ENCODE data around the gene PDXK. TPM values are rescaled to one million over a fixed set of nuclear protein-coding genes. Genes with fewer than 3 reads are reported as not detected.

The PDXK gene
- total and polyA plus RNA-seq, 9 of the 15 experiments (the other 6 are each of a cell fraction or from before 2014, with no cell fraction given): 5.6 to 162 (median 76.5) TPM

- TF ChIP-seq C11orf30 (IDR thresholded peaks at IDR 0.05; ENCODE audit: low read depth): peak; percentile 19; the same call in 1 of the 2 replicates
- TF ChIP-seq ZNF224 (CRISPR knock-in tag; IDR thresholded peaks at IDR 0.05): no peak
- peak in 1 of 2 experiments; percentile 93; a peak in 2 of 4 replicates for TF ChIP-seq FOXK2 (conservative IDR thresholded peaks at IDR 0.05 in 1 of 2, IDR thresholded peaks at IDR 0.05 in 1 of 2; ENCODE audit: low read depth in 2 of 2)
- TF ChIP-seq ZBTB11 (CRISPR knock-in tag; IDR thresholded peaks at IDR 0.05): peak in 1 of 3 experiments; percentile 26; a peak in 1 of 6 replicates
- TF ChIP-seq KDM2B (CRISPR knock-in tag; IDR thresholded peaks at IDR 0.05): peak; percentile 94; the same call in 1 of the 2 replicates
- no peak for TF ChIP-seq MYBL2 (IDR thresholded peaks at IDR 0.05; ENCODE audit: low read depth)
- no peak for TF ChIP-seq MYBL2 (CRISPR knock-in tag; IDR thresholded peaks at IDR 0.05; ENCODE audit: borderline replicate concordance)
- peak; percentile 73 for TF ChIP-seq ZNF134 (CRISPR knock-in tag; conservative IDR thresholded peaks at IDR 0.05)
- TF ChIP-seq TCF15 (CRISPR knock-in tag; IDR thresholded peaks at IDR 0.05): no peak
- no peak for TF ChIP-seq PPARD (CRISPR knock-in tag; IDR thresholded peaks at IDR 0.05)
- TF ChIP-seq RBBP5 (IDR thresholded peaks at IDR 0.05; ENCODE audit: borderline replicate concordance, insufficient read depth, low read length, poor library complexity, severe bottlenecking): peak; percentile 90
- TF ChIP-seq PCBP2 (IDR thresholded peaks at IDR 0.05; ENCODE audit: low read depth, low read length, poor library complexity, severe bottlenecking): no peak
- TF ChIP-seq RBFOX2 (IDR thresholded peaks at IDR 0.05; ENCODE audit: low read depth, low read length): peak; percentile 96
- TF ChIP-seq MAFK (IDR thresholded peaks at IDR 0.05; ENCODE audit: low read length): no peak
- no peak for TF ChIP-seq FOXJ2 (tag; IDR thresholded peaks at IDR 0.05)
- peak; percentile 17; the same call in 1 of the 2 replicates for TF ChIP-seq LCOR (CRISPR knock-in tag; IDR thresholded peaks at IDR 0.05)
- no peak for TF ChIP-seq CBFA2T3 (IDR thresholded peaks at IDR 0.05)
- TF ChIP-seq ZEB2 (IDR thresholded peaks at IDR 0.05): 0 out of 2 replicates have a peak, but pooled peaks have one; percentile 71
Observed at GRCh38 chr21:43775795-43776430, 57.0 kb downstream of the PDXK start, which contains the start of gene CSTB (continued).

Data from K562 (cell line).